ENCODE results near the gene ROBO1. TPM values are rescaled to one million over a fixed set of nuclear protein-coding genes. Genes with fewer than 3 reads are reported as not detected.
"Not testable (repeated sequence)": the region's sequence is repeated elsewhere in the genome, so short reads cannot be mapped to it uniquely, and the experiment has no call there.

The ROBO1 gene
- total RNA-seq, 4 donors from 2014 or later, result 25.0 to 42.6 (median 35.7) TPM

DNA sequence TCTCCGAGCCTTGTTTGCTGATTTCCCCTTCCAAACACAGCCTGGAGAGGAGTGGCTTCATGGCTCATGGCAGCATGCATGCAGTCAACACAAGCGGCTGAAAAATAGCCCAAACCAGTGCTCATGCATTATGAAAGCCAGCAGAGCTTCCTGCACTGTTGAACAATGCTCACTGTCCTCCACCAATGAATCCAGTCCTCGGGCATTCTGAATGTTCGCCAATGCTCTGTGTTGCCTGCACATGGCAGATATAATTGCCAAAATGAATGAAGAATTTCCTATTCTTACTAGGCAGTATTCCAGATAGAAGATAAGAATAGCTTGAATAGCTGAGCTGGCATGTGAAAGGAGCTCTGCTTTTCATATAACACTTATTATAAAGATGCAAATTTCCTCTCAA is 252.7 kb downstream of the ROBO1 start:
- Histone ChIP-seq H3K4me1 (peaks cover 0 to 5% (median 5%) of the 10 kb centered on the region in 3 donors), H3K4me3 (no peak overlapping the region), H3K36me3 (no peaks in the 10 kb centered on the region), H3K27me3 (peaks cover 0 to 7% (median 0%) of the 10 kb centered on the region in 4 donors), H3K27ac (no peak overlapping the region), H3K9me3 (no peaks in the 10 kb centered on the region)
- DNase-seq, result no peak
- 19 to 20% methylated on average over 3 to 4 of the region's 4 CpGs for WGBS, 2 donors
- TF ChIP-seq CTCF (IDR thresholded peaks at IDR 0.05) (no peak), POLR2A (IDR thresholded peaks at IDR 0.05) (no peak)
- intact Hi-C loops (cut with DNase I), result no loop called here

GRCh38 chr3:79514069-79514468 is 253.7 kb downstream of the ROBO1 start:
- H3K4me1 ChIP-seq, result peaks cover 0 to 5% (median 5%) of the 10 kb centered on the region in 3 donors
- H3K27ac ChIP-seq, result no peak overlapping the region
- peaks cover 0 to 5% (median 0%) of the 10 kb centered on the region in 4 donors for H3K27me3 ChIP-seq
- 63 to 65% methylated on average over 2 to 3 of the region's 3 CpGs for WGBS, 2 donors
- no peaks in the 10 kb centered on the region for H3K36me3 ChIP-seq
- no peak for TF ChIP-seq POLR2A (IDR thresholded peaks at IDR 0.05)
- DNase-seq, result no peak
- intact Hi-C loops (cut with DNase I), result no loop called here
- H3K9me3 ChIP-seq, result no peaks in the 10 kb centered on the region
- H3K4me3 ChIP-seq, result no peak overlapping the region

- intact Hi-C loops (cut with DNase I), result no loop called here
- Histone ChIP-seq H3K9me3 (no peaks in the 10 kb centered on the region), H3K4me1 (no peaks in the 10 kb centered on the region), H3K36me3 (no peaks in the 10 kb centered on the region), H3K4me3 (no peak overlapping the region), H3K27me3 (no peaks in the 10 kb centered on the region), H3K27ac (no peak overlapping the region)
- TF ChIP-seq CTCF (IDR thresholded peaks at IDR 0.05) (no peak), POLR2A (IDR thresholded peaks at IDR 0.05) (no peak)
- DNase-seq, result no peak
- WGBS, 2 donors, result 77 to 89% methylated on average over 1 of the region's 1 CpG
These were observed 261.0 kb downstream of the ROBO1 start for GRCh38 chr3:79506751-79507150.

DNA sequence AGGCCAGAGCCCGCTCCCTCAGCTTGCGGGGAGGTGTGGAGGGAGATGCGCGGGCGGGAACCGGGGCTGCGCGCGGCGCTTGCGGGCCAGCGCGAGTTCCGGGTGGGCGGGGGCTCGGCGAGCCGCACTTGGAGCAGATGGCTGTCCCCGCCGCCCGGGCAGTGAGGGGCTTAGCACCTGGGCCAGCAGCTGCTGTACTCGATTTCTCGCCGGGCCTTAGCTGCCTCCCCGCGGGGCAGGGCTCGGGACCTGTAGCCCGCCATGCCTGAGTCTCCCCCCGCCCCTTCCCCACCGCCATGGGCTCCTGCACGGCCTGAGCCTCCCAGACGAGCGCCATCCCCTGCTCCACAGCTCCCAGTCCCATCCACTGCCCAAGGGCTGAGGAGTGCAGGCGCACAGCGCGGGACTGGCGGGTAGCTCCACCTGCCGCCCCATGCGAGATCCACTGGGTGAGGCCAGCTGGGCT is 265.5 kb downstream of the ROBO1 start:
- H3K27me3 ChIP-seq; H3K36me3 ChIP-seq; intact Hi-C loops (cut with DNase I); DNase-seq; H3K4me1 ChIP-seq; H3K9me3 ChIP-seq; H3K27ac ChIP-seq; H3K4me3 ChIP-seq: not testable (repeated sequence)
- WGBS, 2 donors, result 94% methylated on average over 3 of the region's 39 CpGs; no CpG with 5 or more reads in 1 of the 2 donors

GRCh38 chr3:79497447-79498111 is 270.2 kb downstream of the ROBO1 start:
- TF ChIP-seq POLR2A (IDR thresholded peaks at IDR 0.05), result no peak
- peak; percentile 15 to 63 (median 52) for TF ChIP-seq CTCF (IDR thresholded peaks at IDR 0.05)
- 25 to 33% methylated on average over 7 of the region's 7 CpGs for WGBS, 2 donors
- H3K36me3 ChIP-seq, result no peaks in the 10 kb centered on the region
- no peak for DNase-seq
- H3K4me1 ChIP-seq, result no peaks in the 10 kb centered on the region
- no peaks in the 10 kb centered on the region for H3K9me3 ChIP-seq
- H3K4me3 ChIP-seq, result no peak overlapping the region
- no peak overlapping the region for H3K27ac ChIP-seq
- intact Hi-C loops (cut with DNase I), result no loop called here
- no peaks in the 10 kb centered on the region for H3K27me3 ChIP-seq

DNA sequence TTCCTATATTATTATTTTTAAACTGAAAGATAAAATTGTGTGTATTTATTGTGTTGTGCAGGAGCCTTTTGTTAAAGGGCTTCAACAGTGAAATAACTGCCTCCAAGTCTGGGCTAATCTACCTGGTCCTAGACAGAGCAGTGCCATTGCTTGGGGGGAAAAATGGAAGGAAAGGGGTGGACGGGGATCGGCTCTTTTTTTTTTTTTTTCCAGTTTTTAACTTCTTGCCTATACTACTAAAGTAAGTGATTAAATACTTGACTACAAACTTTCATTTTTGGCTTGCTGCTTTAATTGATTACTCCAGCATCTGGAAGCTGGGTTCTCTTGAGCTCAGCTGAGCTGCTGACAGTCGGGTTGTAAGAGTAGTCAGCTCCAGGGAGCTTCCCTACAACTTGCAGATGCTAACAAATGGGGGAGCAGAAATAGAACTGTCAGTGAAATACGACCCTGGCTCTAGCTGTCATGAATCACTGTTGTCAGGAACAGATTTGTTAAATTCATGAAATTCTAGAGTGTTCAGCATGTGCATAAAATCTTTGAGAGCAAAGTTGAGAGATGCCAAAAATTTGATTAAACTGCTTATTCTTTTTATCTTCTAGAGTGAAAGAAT is 276.7 kb downstream of the ROBO1 start:
- Histone ChIP-seq H3K27me3 (no peaks in the 10 kb centered on the region), H3K36me3 (no peaks in the 10 kb centered on the region), H3K27ac (no peak overlapping the region), H3K9me3 (no peaks in the 10 kb centered on the region), H3K4me1 (peaks cover 0 to 13% (median 0%) of the 10 kb centered on the region in 3 donors), H3K4me3 (no peak overlapping the region)
- no peak for TF ChIP-seq POLR2A (IDR thresholded peaks at IDR 0.05)
- no peak for TF ChIP-seq CTCF (IDR thresholded peaks at IDR 0.05)
- intact Hi-C loops (cut with DNase I), result no loop called here
- no peak for DNase-seq
- 11 to 26% methylated on average over 4 of the region's 4 CpGs for WGBS, 2 donors
